ENCODE measurements around the gene LRMDA. TPM values are rescaled to one million over a fixed set of nuclear protein-coding genes. Genes with fewer than 3 reads are reported as not detected.
A peak's percentile ranks its signal among the peaks of the same experiment; 100 is the strongest.

LRMDA gene
- total RNA-seq, 1 donor from 2014 or later: 5.2 TPM

GRCh38 chr10:75406462-75407223 lies 24.8 kb upstream of the LRMDA start:
- Histone ChIP-seq H3K27me3 (peaks cover 82% of the 10 kb centered on the region), H2AFZ (replicated peaks) (no peak overlapping the region), H3K79me2 (ENCODE audit: low read depth) (peaks cover 10% of the 10 kb centered on the region), H3K36me3 (no peaks in the 10 kb centered on the region), H3F3A (ENCODE audit: low read depth) (peaks cover 84% of the 10 kb centered on the region), H3K27ac (no peak overlapping the region), H4K20me1 (ENCODE audit: low read depth) (peaks cover 15% of the 10 kb centered on the region), H3K9me3 (ENCODE audit: low read depth) (no peaks in the 10 kb centered on the region), H3K4me3 (peak overlapping the region; percentile 87), H3K9ac (no peak overlapping the region), H3K4me2 (peak overlapping the region; percentile 80), H3K4me1 (peaks cover 40% of the 10 kb centered on the region)
- Mint-ChIP-seq H3K27me3 (ENCODE audit: insufficient read depth, low read depth) (peaks cover 37% of the 10 kb centered on the region), H3K4me1 (peaks cover 38% of the 10 kb centered on the region), H3K36me3 (no peaks in the 10 kb centered on the region), H3K9me3 (no peaks in the 10 kb centered on the region), H3K4me3 (peak overlapping the region; percentile 86), H3K27ac (no peak overlapping the region)
- peak; percentile 50 for DNase-seq (ENCODE audit: low spot score)
- TF ChIP-seq EZH2 (IDR thresholded peaks at IDR 0.05) (peak; percentile 2), EZH2phosphoT487 (IDR thresholded peaks at IDR 0.05) (peak; percentile 80), CTCF (IDR thresholded peaks at IDR 0.05) (no peak)

GRCh38 chr10:75407224-75407712 lies 24.2 kb upstream of the LRMDA start:
- Mint-ChIP-seq H3K9me3 (no peaks in the 10 kb centered on the region), H3K27ac (no peak overlapping the region), H3K4me3 (peak overlapping the region; percentile 86), H3K4me1 (peaks cover 38% of the 10 kb centered on the region), H3K36me3 (no peaks in the 10 kb centered on the region), H3K27me3 (ENCODE audit: insufficient read depth, low read depth) (peaks cover 34% of the 10 kb centered on the region)
- Histone ChIP-seq H2AFZ (replicated peaks) (no peak overlapping the region), H3K36me3 (no peaks in the 10 kb centered on the region), H3K27me3 (peaks cover 89% of the 10 kb centered on the region), H3K9me3 (ENCODE audit: low read depth) (no peaks in the 10 kb centered on the region), H3K4me3 (peak overlapping the region; percentile 87), H3K9ac (no peak overlapping the region), H3K4me1 (peaks cover 40% of the 10 kb centered on the region), H3K27ac (no peak overlapping the region), H3K4me2 (peak overlapping the region; percentile 80), H3K79me2 (ENCODE audit: low read depth) (peaks cover 10% of the 10 kb centered on the region), H3F3A (ENCODE audit: low read depth) (peaks cover 84% of the 10 kb centered on the region), H4K20me1 (ENCODE audit: low read depth) (peaks cover 15% of the 10 kb centered on the region)
- DNase-seq (ENCODE audit: low spot score): peak; percentile 53
- TF ChIP-seq EZH2phosphoT487 (IDR thresholded peaks at IDR 0.05): no peak
- TF ChIP-seq CTCF (IDR thresholded peaks at IDR 0.05): no peak
- TF ChIP-seq EZH2 (IDR thresholded peaks at IDR 0.05): peak; percentile 61

GRCh38 chr10:75407713-75408508 lies 23.5 kb upstream of the LRMDA start:
- H3K4me2 ChIP-seq: peak overlapping the region; percentile 80
- H3K9me3 Mint-ChIP-seq: no peaks in the 10 kb centered on the region
- no peaks in the 10 kb centered on the region for H3K36me3 ChIP-seq
- no peaks in the 10 kb centered on the region for H3K36me3 Mint-ChIP-seq
- DNase-seq (ENCODE audit: low spot score): peak; percentile 78
- peak overlapping the region; percentile 87 for H3K4me3 ChIP-seq
- peaks cover 95% of the 10 kb centered on the region for H3K27me3 ChIP-seq
- no peak overlapping the region for H2AFZ ChIP-seq (replicated peaks)
- H4K20me1 ChIP-seq (ENCODE audit: low read depth): peaks cover 15% of the 10 kb centered on the region
- H3K4me1 Mint-ChIP-seq: peaks cover 38% of the 10 kb centered on the region
- H3K4me3 Mint-ChIP-seq: peak overlapping the region; percentile 87
- H3K9ac ChIP-seq: no peak overlapping the region
- peaks cover 37% of the 10 kb centered on the region for H3K27me3 Mint-ChIP-seq (ENCODE audit: insufficient read depth, low read depth)
- peaks cover 78% of the 10 kb centered on the region for H3F3A ChIP-seq (ENCODE audit: low read depth)
- peaks cover 10% of the 10 kb centered on the region for H3K79me2 ChIP-seq (ENCODE audit: low read depth)
- no peak overlapping the region for H3K27ac Mint-ChIP-seq
- peaks cover 40% of the 10 kb centered on the region for H3K4me1 ChIP-seq
- peak; percentile 53 for TF ChIP-seq EZH2 (IDR thresholded peaks at IDR 0.05)
- peak; percentile 16 for TF ChIP-seq EZH2phosphoT487 (IDR thresholded peaks at IDR 0.05)
- peak; percentile 15 for TF ChIP-seq CTCF (IDR thresholded peaks at IDR 0.05)
- no peaks in the 10 kb centered on the region for H3K9me3 ChIP-seq (ENCODE audit: low read depth)
- H3K27ac ChIP-seq: no peak overlapping the region

All from neural progenitor cell (in vitro differentiated cells).